Measurements from ENCODE around the gene FBXL16. TPM values are rescaled to one million over a fixed set of nuclear protein-coding genes. Genes with fewer than 3 reads are reported as not detected.

Gene FBXL16
- total and polyA plus RNA-seq, 3 donors from 2014 or later, result 15.8 to 23.4 (median 16.1) TPM

DNA sequence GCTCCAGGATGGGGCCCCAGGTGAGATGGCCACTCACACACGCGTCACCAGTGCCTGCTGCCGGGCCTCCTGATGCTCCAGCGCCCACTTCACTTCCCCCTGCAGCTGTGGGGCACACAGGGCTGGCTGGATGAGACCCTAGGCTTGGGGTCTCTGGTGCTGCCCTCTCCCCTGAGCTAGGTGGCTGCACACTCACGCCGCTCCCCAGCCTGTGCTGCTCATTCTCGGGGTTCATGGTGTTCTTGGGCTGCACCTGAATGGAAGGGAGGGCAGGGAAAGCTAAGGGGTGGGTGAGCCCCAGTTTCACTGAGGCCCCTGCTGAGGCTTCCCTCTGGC is 19.4 kb upstream of the FBXL16 start:
- no peak overlapping the region for H3K27ac ChIP-seq
- H3K27me3 ChIP-seq, result no peaks in the 10 kb centered on the region
- H3K4me1 ChIP-seq, result peaks cover 25% of the 10 kb centered on the region
- intact Hi-C loops (cut with DNase I; ENCODE audit: low total_unique reads), result no loop called here
- no peak overlapping the region for H3K4me3 ChIP-seq
- TF ChIP-seq POLR2A (IDR thresholded peaks at IDR 0.05), result no peak
- TF ChIP-seq, protein P1, sequence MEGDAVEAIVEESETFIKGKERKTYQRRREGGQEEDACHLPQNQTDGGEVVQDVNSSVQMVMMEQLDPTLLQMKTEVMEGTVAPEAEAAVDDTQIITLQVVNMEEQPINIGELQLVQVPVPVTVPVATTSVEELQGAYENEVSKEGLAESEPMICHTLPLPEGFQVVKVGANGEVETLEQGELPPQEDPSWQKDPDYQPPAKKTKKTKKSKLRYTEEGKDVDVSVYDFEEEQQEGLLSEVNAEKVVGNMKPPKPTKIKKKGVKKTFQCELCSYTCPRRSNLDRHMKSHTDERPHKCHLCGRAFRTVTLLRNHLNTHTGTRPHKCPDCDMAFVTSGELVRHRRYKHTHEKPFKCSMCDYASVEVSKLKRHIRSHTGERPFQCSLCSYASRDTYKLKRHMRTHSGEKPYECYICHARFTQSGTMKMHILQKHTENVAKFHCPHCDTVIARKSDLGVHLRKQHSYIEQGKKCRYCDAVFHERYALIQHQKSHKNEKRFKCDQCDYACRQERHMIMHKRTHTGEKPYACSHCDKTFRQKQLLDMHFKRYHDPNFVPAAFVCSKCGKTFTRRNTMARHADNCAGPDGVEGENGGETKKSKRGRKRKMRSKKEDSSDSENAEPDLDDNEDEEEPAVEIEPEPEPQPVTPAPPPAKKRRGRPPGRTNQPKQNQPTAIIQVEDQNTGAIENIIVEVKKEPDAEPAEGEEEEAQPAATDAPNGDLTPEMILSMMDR (IDR thresholded peaks at IDR 0.05), result no peak
- H3K9me3 ChIP-seq, result no peaks in the 10 kb centered on the region
- no peaks in the 10 kb centered on the region for H3K36me3 ChIP-seq (ENCODE audit: low read depth, missing control alignments)
- 69% methylated on average over 3 of the region's 7 CpGs; no CpG with 5 or more reads in 1 of the 2 donors for WGBS, 2 donors
- no peak for DNase-seq

DNA sequence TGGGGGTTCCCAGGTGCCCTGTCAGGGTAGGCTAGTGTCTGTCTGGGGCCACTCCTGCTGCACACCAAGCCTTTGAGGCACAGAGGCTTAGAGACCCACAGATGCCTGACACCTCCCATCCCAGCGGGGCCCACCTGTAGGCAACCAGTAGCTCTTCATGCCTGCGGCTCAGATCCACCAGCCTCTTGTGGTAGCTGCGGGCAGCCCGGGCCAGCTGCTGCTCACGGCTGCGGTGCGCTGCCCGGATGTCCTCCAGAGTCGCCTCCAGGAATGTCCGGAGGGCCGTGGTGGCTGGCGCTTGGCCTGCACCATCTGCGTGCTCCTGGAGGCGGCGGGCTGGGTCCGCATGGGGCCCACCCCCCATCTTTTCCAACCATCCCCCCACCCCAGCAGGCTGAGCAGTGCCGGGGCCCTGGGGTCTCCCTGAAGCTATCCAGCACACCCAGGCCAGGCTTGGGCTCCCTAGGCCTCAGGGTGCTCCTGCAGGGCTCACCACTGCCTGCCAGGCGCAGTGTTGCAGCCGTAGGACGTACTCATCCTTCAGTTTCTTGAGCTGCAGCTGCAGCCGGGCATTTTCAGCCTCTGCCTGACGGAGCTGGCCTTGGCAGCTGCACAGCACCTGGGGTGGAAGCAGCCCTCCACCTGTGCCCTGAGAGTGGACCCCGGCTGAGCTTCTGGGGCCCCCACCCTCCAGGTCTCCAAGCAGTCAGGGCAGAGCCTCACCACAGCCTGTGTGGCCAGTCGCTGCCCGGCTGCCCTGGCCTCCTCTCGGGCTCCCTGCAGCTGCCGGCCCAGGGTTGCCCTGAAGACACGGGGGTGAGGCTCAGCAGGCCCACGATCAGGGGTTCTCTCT is 18.8 kb upstream of the FBXL16 start:
- Histone ChIP-seq H3K27me3 (no peaks in the 10 kb centered on the region), H3K4me1 (peaks cover 29% of the 10 kb centered on the region)

DNA sequence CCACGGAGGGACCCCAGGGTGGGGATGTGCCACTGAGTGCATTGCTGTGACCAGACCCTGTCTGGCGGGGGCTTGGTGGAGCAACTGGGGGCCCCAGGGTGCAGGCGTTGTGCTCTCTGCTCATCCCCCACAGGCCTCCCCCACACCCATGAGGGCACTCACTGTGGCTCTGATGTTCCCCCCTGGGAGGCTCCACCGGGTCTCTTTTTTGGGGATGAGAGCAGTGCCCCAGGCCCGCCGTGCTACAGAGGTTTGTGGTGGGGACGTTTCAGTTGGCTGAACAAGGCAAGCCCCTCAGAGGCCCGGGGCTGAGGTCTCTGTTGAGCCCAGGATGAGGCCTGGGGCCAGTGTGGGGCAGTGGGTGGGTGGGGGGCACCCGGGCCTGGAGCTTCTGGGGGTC is 18.1 kb upstream of the FBXL16 start:
- H3K4me1 ChIP-seq, result peaks cover 29% of the 10 kb centered on the region
- TF ChIP-seq, protein P1 (IDR thresholded peaks at IDR 0.05), result no peak
- no peak for TF ChIP-seq POLR2A (IDR thresholded peaks at IDR 0.05)
- no peak for DNase-seq
- H3K36me3 ChIP-seq (ENCODE audit: low read depth, missing control alignments), result no peaks in the 10 kb centered on the region
- no peak overlapping the region for H3K27ac ChIP-seq
- 73 to 89% methylated on average over 3 to 9 of the region's 9 CpGs for WGBS, 2 donors
- no peaks in the 10 kb centered on the region for H3K9me3 ChIP-seq
- H3K4me3 ChIP-seq, result no peak overlapping the region
- H3K27me3 ChIP-seq, result no peaks in the 10 kb centered on the region
- intact Hi-C loops (cut with DNase I; ENCODE audit: low total_unique reads), result no loop called here

More for the DNA sequence above, 18.8 kb upstream of the FBXL16 start:
- Histone ChIP-seq H3K9me3 (no peaks in the 10 kb centered on the region), H3K27ac (no peak overlapping the region), H3K36me3 (ENCODE audit: low read depth, missing control alignments) (no peaks in the 10 kb centered on the region), H3K4me3 (no peak overlapping the region)
- intact Hi-C loops (cut with DNase I; ENCODE audit: low total_unique reads), result no loop called here
- 72% methylated on average over 23 of the region's 29 CpGs; no CpG with 5 or more reads in 1 of the 2 donors for WGBS, 2 donors
- DNase-seq, result no peak
- TF ChIP-seq POLR2A (IDR thresholded peaks at IDR 0.05), result no peak
- TF ChIP-seq, protein P1 (IDR thresholded peaks at IDR 0.05), result no peak

DNA sequence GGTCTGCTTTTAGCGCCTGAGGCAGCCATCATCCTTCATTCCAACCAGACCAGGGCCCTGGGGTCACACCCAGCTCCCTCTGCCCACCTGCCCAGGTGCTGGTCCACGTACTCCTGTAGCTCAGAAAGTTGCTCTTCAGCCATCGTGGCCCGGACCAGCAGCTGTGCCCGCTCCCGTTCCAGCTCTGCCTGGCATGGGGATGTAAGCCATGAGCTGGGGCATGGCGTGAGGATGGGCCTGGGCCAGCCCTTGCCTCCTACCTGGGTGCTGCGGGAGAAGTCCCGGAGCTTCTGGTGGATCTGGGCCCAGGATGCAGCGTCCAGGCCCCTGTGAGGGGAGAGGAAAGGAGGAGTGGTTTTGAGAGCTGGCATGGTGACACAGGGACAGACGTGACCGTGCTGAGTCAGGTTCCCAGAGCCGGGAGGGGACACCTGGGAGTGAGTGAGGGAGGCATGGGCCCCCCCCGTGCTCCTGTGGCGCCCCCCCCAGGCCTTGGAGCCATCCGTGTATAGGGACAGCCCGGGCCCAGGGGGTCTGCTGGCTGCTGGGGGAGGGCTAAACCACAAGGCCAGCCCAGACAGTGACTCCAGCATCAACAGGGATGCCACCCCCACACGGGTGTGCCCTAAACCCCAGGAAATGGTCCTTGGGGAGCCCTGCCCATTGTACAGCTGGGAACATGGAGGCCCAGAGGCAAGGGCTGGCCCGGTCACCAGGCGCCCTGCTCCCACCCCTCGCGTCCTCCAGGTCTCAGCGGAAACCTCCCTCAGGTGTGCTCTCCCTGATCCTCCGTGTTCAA is 17.4 kb upstream of the FBXL16 start:
- no peak for DNase-seq
- H3K27ac ChIP-seq, result no peak overlapping the region
- H3K4me3 ChIP-seq, result no peak overlapping the region
- H3K9me3 ChIP-seq, result no peaks in the 10 kb centered on the region
- H3K4me1 ChIP-seq, result peaks cover 27% of the 10 kb centered on the region
- intact Hi-C loops (cut with DNase I; ENCODE audit: low total_unique reads), result no loop called here
- no peaks in the 10 kb centered on the region for H3K36me3 ChIP-seq (ENCODE audit: low read depth, missing control alignments)
- TF ChIP-seq POLR2A (IDR thresholded peaks at IDR 0.05), result no peak
- TF ChIP-seq, protein P1 (IDR thresholded peaks at IDR 0.05), result no peak
- no peaks in the 10 kb centered on the region for H3K27me3 ChIP-seq
- WGBS, 2 donors, result 87 to 96% methylated on average over 9 to 24 of the region's 24 CpGs
